Measurements from ENCODE around the gene KPNA4. TPM values are rescaled to one million over a fixed set of nuclear protein-coding genes. Genes with fewer than 3 reads are reported as not detected.

The KPNA4 gene
- total and polyA plus RNA-seq, 8 donors = 5.8 to 23.9 (median 17.4) TPM

DNA sequence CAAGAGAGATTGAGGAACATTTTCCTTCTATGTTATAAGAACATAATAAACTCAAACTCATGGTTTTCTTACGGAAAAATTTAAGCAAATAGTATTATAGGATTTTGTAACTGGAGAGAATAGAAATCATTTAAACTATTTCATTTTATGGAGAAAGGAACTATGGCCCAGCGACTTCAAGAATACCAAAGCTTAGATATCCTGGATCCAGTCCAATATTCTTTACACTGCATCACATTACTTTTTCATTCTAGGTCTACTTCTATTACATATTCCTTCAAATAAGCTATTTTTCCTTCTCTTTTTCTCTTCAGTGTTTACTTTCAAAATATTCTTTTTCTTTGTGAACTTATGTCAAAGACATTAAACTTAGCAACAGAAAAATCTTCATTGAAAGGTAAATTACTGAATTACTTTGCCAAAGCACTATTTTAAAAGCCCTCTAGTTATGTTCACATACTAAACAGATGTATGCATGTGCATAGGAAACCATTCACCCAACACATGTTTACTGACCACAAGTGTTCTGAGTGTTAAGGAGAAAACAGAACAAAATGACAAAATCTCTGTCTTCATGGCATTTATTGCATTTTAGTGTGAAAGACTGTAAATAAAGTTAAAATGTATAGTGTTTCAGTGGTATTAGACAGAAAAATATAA lies 20.4 kb downstream of the KPNA4 start:
- Histone ChIP-seq H3K4me1 (peaks cover 0 to 11% (median 6%) of the 10 kb centered on the region in 3 donors), H3K9me3 (no peaks in the 10 kb centered on the region), H3K27ac (no peak overlapping the region), H3K36me3 (no peaks in the 10 kb centered on the region), H3K4me3 (no peak overlapping the region), H3K27me3 (no peaks in the 10 kb centered on the region)
- WGBS, 2 donors = 74 to 87% methylated on average over 2 of the region's 2 CpGs
- TF ChIP-seq, protein P1, sequence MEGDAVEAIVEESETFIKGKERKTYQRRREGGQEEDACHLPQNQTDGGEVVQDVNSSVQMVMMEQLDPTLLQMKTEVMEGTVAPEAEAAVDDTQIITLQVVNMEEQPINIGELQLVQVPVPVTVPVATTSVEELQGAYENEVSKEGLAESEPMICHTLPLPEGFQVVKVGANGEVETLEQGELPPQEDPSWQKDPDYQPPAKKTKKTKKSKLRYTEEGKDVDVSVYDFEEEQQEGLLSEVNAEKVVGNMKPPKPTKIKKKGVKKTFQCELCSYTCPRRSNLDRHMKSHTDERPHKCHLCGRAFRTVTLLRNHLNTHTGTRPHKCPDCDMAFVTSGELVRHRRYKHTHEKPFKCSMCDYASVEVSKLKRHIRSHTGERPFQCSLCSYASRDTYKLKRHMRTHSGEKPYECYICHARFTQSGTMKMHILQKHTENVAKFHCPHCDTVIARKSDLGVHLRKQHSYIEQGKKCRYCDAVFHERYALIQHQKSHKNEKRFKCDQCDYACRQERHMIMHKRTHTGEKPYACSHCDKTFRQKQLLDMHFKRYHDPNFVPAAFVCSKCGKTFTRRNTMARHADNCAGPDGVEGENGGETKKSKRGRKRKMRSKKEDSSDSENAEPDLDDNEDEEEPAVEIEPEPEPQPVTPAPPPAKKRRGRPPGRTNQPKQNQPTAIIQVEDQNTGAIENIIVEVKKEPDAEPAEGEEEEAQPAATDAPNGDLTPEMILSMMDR (IDR thresholded peaks at IDR 0.05) = no peak
- no peak for DNase-seq
- intact Hi-C loops (cut with DNase I) = no loop called here
- FAIRE-seq = no peak
- no peak for ATAC-seq

- TF ChIP-seq, protein P1 (IDR thresholded peaks at IDR 0.05) = no peak
- DNase-seq (no peak), FAIRE-seq (no peak), ATAC-seq (no peak)
- Histone ChIP-seq H3K4me1 (peaks cover 0 to 11% (median 6%) of the 10 kb centered on the region in 3 donors), H3K27ac (no peak overlapping the region), H3K36me3 (no peaks in the 10 kb centered on the region), H3K4me3 (no peak overlapping the region), H3K9me3 (no peaks in the 10 kb centered on the region), H3K27me3 (no peaks in the 10 kb centered on the region)
- 97 to 99% methylated on average over 2 of the region's 2 CpGs for WGBS, 2 donors
- intact Hi-C loops (cut with DNase I) = no loop called here
Measured at GRCh38 chr3:160540551-160540950, 24.8 kb downstream of the KPNA4 start.

DNA sequence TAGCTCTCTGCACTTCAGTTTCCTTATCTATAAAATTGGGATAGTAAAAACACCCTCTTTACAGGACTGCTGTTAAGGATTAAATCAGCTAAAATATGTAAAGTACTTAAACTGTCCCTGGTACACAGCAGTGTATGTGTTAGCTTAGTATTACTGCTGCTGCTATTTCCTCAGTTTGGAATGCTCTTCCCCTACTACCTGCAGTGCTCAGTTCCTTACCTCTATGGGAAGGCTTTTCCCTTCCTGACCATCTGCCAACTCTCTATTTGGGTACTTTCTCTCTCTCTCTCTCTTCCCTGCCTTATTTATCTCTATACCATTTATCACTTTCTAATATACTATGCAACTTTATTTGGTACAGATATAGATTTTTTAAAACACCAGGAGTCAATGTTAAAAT lies 26.5 kb downstream of the KPNA4 start:
- Histone ChIP-seq H3K27me3 (no peaks in the 10 kb centered on the region), H3K4me1 (peaks cover 0 to 11% (median 6%) of the 10 kb centered on the region in 3 donors), H3K27ac (no peak overlapping the region), H3K9me3 (no peaks in the 10 kb centered on the region), H3K4me3 (no peak overlapping the region), H3K36me3 (no peaks in the 10 kb centered on the region)
- TF ChIP-seq, protein P1 (IDR thresholded peaks at IDR 0.05) = no peak
- no peak for FAIRE-seq
- DNase-seq = no peak
- ATAC-seq = no peak
- intact Hi-C loops (cut with DNase I) = no loop called here

- Histone ChIP-seq H3K27ac (no peak overlapping the region), H3K9me3 (no peaks in the 10 kb centered on the region), H3K36me3 (peaks cover 0 to 4% (median 0%) of the 10 kb centered on the region in 3 donors), H3K4me1 (peaks cover 0 to 9% (median 4%) of the 10 kb centered on the region in 3 donors), H3K4me3 (no peak overlapping the region), H3K27me3 (no peaks in the 10 kb centered on the region)
- DNase-seq (no peak), FAIRE-seq (no peak), ATAC-seq (no peak)
- intact Hi-C loops (cut with DNase I) = no loop called here
- 49 to 56% methylated on average over 1 of the region's 1 CpG for WGBS, 2 donors
- TF ChIP-seq, protein P1 (IDR thresholded peaks at IDR 0.05) = no peak
Measured at GRCh38 chr3:160537729-160538128, 27.6 kb downstream of the KPNA4 start.

DNA sequence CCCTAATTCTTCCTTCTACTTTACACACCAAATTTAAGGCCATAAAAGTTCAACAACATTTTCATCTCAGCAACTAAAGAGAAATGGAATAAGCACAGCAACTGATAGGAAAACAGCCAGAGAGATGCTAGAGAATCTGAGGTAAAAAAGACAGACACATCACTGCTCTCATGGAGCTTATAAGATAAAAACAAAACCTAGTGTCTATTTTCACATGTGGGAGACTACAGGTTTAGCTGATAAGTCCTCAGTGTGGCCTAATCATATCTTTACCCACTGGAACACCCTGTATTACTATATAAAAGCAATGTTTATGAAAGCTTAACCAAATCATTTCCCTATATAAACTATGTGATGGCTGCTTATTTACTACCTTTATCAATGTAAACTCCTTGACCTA lies 33.0 kb downstream of the KPNA4 start:
- DNase-seq (no peak), ATAC-seq (no peak), FAIRE-seq (no peak)
- Histone ChIP-seq H3K4me3 (no peak overlapping the region), H3K9me3 (no peaks in the 10 kb centered on the region), H3K36me3 (peaks cover 0 to 21% (median 2%) of the 10 kb centered on the region in 3 donors), H3K27ac (no peak overlapping the region), H3K4me1 (no peaks in the 10 kb centered on the region), H3K27me3 (no peaks in the 10 kb centered on the region)
- TF ChIP-seq, protein P1 (IDR thresholded peaks at IDR 0.05) = no peak
- intact Hi-C loops (cut with DNase I) = no loop called here
